VCaP (cell line): ENCODE results near the gene RACK1.

ENCODE experiments used
- H3K27ac ChIP-seq: fragments of 450-650 bp; 2 replicates; pipeline ENCODE4 v1.5.1; 2017
- CTCF ChIP-seq: fragments of 450-650 bp; conservative IDR thresholded peaks from 2 replicates; pipeline ENCODE4 v1.5.1; 2017; ENCODE audit warnings: mild to moderate bottlenecking, moderate library complexity

The RACK1 gene

GRCh38 chr5:181224390-181225229 is 19.1 kb downstream of the RACK1 start:
- H3K27ac ChIP-seq = peak overlapping the region; percentile 97

GRCh38 chr5:181223729-181224389 is 19.8 kb downstream of the RACK1 start:
- peak overlapping the region; percentile 97 for H3K27ac ChIP-seq
- no peak for TF ChIP-seq CTCF

More at GRCh38 chr5:181224390-181225229, 19.1 kb downstream of the RACK1 start:
- no peak for TF ChIP-seq CTCF

GRCh38 chr5:181223058-181223728 is 20.5 kb downstream of the RACK1 start, which contains the start of gene TRIM41:
TSS of gene TRIM41 (plus strand) at chr5:181223281. CDS start at chr5:181224000, 719 bp downstream.
- peak; percentile 30; the same call in 1 of the 2 replicates for TF ChIP-seq CTCF
- H3K27ac ChIP-seq = peak within 1 kb of the TSS; percentile 97

- peak overlapping the region; percentile 97 for H3K27ac ChIP-seq
- TF ChIP-seq CTCF = no peak
These were observed 21.1 kb downstream of the RACK1 start for GRCh38 chr5:181222630-181223057.

- no peak for TF ChIP-seq CTCF
These were observed 21.7 kb downstream of the RACK1 start for GRCh38 chr5:181221792-181222629.

GRCh38 chr5:181221105-181221791 is 22.5 kb downstream of the RACK1 start:
- TF ChIP-seq CTCF = no peak

More at GRCh38 chr5:181221792-181222629, 21.7 kb downstream of the RACK1 start:
- peak overlapping the region; percentile 97 for H3K27ac ChIP-seq

More at GRCh38 chr5:181221105-181221791, 22.5 kb downstream of the RACK1 start:
- peak overlapping the region; percentile 97 for H3K27ac ChIP-seq
